Spinal cord (tissue), 10 donors: ENCODE data around the gene RBMX. TPM values are rescaled to one million over a fixed set of nuclear protein-coding genes. Genes with fewer than 3 reads are reported as not detected.
"Not testable (repeated sequence)": the region's sequence is repeated elsewhere in the genome, so short reads cannot be mapped to it uniquely, and the experiment has no call there.

Experiments used
- DNase-seq, 6 donors: peaks; one replicate each; pipeline versions ENCODE4 v3.0.0 to v3.0.0-alpha.2; 2013 to 2015; ENCODE audit warnings: low spot score in 6 of 6, low read depth in 4 of 6
- H3K27ac ChIP-seq: one replicate; pipeline ENCODE4 v1.5.1; 2013; ENCODE audit warnings: low read depth, low read length, control low read depth
- H3K27me3 ChIP-seq: one replicate; pipeline ENCODE4 v1.6.1; 2013; ENCODE audit warnings: low read length; ENCODE audit not compliant: control insufficient read depth, insufficient read depth
- H3K36me3 ChIP-seq: one replicate; pipeline ENCODE4 v1.6.1; 2013; ENCODE audit warnings: low read length; ENCODE audit not compliant: control insufficient read depth, insufficient read depth
- H3K4me1 ChIP-seq: one replicate; pipeline ENCODE4 v1.6.1; 2013; ENCODE audit warnings: low read length; ENCODE audit not compliant: control insufficient read depth, insufficient read depth
- H3K4me3 ChIP-seq: one replicate; pipeline ENCODE4 v1.5.1; 2013; ENCODE audit warnings: low read depth, low read length, control low read depth
- H3K9me3 ChIP-seq: one replicate; pipeline ENCODE4 v1.6.1; 2013; ENCODE audit warnings: low read length; ENCODE audit not compliant: control insufficient read depth, insufficient read depth
- WGBS: methylation state at CpG from one replicate; pipeline ENCODE4 v1.1.5; 2013; ENCODE audit warnings: missing lambda C conversion rate; ENCODE audit not compliant: insufficient coverage; 5-methylcytosine and 5-hydroxymethylcytosine counted together
- long read RNA-seq, 4 donors: transcript quantifications; one replicate each; lab custom pipeline, GENCODE V29; 2026
- polyA plus RNA-seq, 2 donors: library from polyadenylated mRNA; unstranded; fragments of 120-200 nt; gene quantifications; one replicate each; pipeline ENCODE4 v1.2.1, GENCODE V29; 2013; ENCODE audit not compliant: insufficient read length in 2 of 2
- total RNA-seq, 2 donors: library from RNA; depleted of rRNA in 1 of 2; stranded (reverse); fragments of 120-200 nt in 1 of 2; fragments of >200 nt in 1 of 2; gene quantifications; one replicate each; pipeline versions ENCODE4 v1.2.3 to v1.2.4, GENCODE V29; 2013 to 2014
- donor health status: healthy.

The RBMX gene
- total RNA-seq (100 to 1,000 TPM; 171 to 287 TPM), polyA plus RNA-seq (100 to 1,000 TPM; 236 to 239 TPM)
- long read RNA-seq, donor 1, transcript RBMX-201 (9 exons, 2,012 nt) = major isoform, 66 of 153 reads
- long read RNA-seq, donor 1, transcript RBMX-207 (8 exons, 2,148 nt) = minor isoform, 14 of 153 reads
- long read RNA-seq, donor 1, transcript RBMX-210 (2 exons, 563 nt) = minor isoform, 7 of 153 reads
- long read RNA-seq, donor 1, partial matches to known transcripts = 49 of 153 reads
- long read RNA-seq, donor 1, other reads (novel, unspliced or antisense) = 11 of 153 reads
- long read RNA-seq, donor 2, transcript RBMX-210 (2 exons, 563 nt) = minor isoform, 6 of 40 reads
- long read RNA-seq, donor 2, transcript RBMX-201 (9 exons, 2,012 nt) = major isoform, 22 of 40 reads
- long read RNA-seq, donor 2, partial matches to known transcripts = 10 of 40 reads
- long read RNA-seq, donor 2, other reads (novel, unspliced or antisense) = 0 of 40 reads
- long read RNA-seq, donor 3, transcript RBMX-205 (3 exons, 2,041 nt) = minor isoform, 6 of 54 reads
- long read RNA-seq, donor 3, transcript RBMX-201 (9 exons, 2,012 nt) = major isoform, 21 of 54 reads
- long read RNA-seq, donor 3, partial matches to known transcripts = 23 of 54 reads
- long read RNA-seq, donor 3, other reads (novel, unspliced or antisense) = 0 of 54 reads
- long read RNA-seq, donor 4, transcript RBMX-205 (3 exons, 2,041 nt) = minor isoform, 6 of 366 reads
- long read RNA-seq, donor 4, transcript RBMX-201 (9 exons, 2,012 nt) = major isoform, 98 of 366 reads
- long read RNA-seq, donor 4, transcript RBMX-210 (2 exons, 563 nt) = minor isoform, 17 of 366 reads
- long read RNA-seq, donor 4, transcript RBMX-207 (8 exons, 2,148 nt) = minor isoform, 22 of 366 reads
- long read RNA-seq, donor 4, partial matches to known transcripts = 205 of 366 reads
- long read RNA-seq, donor 4, other reads (novel, unspliced or antisense) = 16 of 366 reads

GRCh38 chrX:136880452-136881013 lies at the start of gene RBMX:
Gene RBMX, minus strand, starts transcription at chrX:136880725. Its CDS starts 1,298 bp downstream, at chrX:136879427.
- H3K27me3 ChIP-seq = no peaks in the 10 kb centered on the region
- no peaks in the 10 kb centered on the region for H3K4me1 ChIP-seq
- H3K27ac ChIP-seq = peak within 1 kb of the TSS; percentile 92

GRCh38 chrX:136921438-136921837 lies 40.9 kb upstream of the RBMX start:
- 90% methylated on average over 23 of the region's 25 CpGs for WGBS
- H3K27ac ChIP-seq, H3K36me3 ChIP-seq, DNase-seq, H3K4me3 ChIP-seq, H3K9me3 ChIP-seq, H3K4me1 ChIP-seq, H3K27me3 ChIP-seq: not testable (repeated sequence)

More at GRCh38 chrX:136880452-136881013, at the start of gene RBMX:
- Histone ChIP-seq H3K36me3 (peaks cover 19% of the 10 kb centered on the region), H3K9me3 (no peaks in the 10 kb centered on the region), H3K4me3 (peak within 1 kb of the TSS; percentile 91)
- 32% methylated on average over 20 of the region's 34 CpGs for WGBS
- peak; percentile 85 to 98 (median 89) for DNase-seq

GRCh38 chrX:136920001-136920400 lies 39.5 kb upstream of the RBMX start:
- Histone ChIP-seq H3K27me3 (no peaks in the 10 kb centered on the region), H3K4me1 (no peaks in the 10 kb centered on the region), H3K36me3 (no peaks in the 10 kb centered on the region), H3K9me3 (no peaks in the 10 kb centered on the region), H3K4me3 (no peak overlapping the region), H3K27ac (no peak overlapping the region)
- DNase-seq = peak in 1 of 6 donors; percentile 27

GRCh38 chrX:136916827-136917226 lies 36.3 kb upstream of the RBMX start:
- Histone ChIP-seq H3K4me1 (no peaks in the 10 kb centered on the region), H3K36me3 (no peaks in the 10 kb centered on the region), H3K27ac (no peak overlapping the region), H3K4me3 (no peak overlapping the region), H3K27me3 (no peaks in the 10 kb centered on the region), H3K9me3 (no peaks in the 10 kb centered on the region)
- no peak for DNase-seq
- WGBS = no CpG with 5 or more reads among the region's 2 CpGs

GRCh38 chrX:136911661-136912060 lies 31.1 kb upstream of the RBMX start:
- H3K27ac ChIP-seq, H3K9me3 ChIP-seq, H3K27me3 ChIP-seq, H3K36me3 ChIP-seq, DNase-seq, H3K4me3 ChIP-seq: not testable (repeated sequence)
- whole genome bisulfite sequencing = 80% methylated on average over 1 of the region's 7 CpGs
- H3K4me1 ChIP-seq = peaks cover 16% of the 10 kb centered on the region

- Histone ChIP-seq H3K27me3 (no peaks in the 10 kb centered on the region), H3K9me3 (no peaks in the 10 kb centered on the region), H3K36me3 (no peaks in the 10 kb centered on the region), H3K4me1 (peaks cover 17% of the 10 kb centered on the region), H3K4me3 (no peak overlapping the region), H3K27ac (no peak overlapping the region)
- 49% methylated on average over 2 of the region's 3 CpGs for WGBS
- no peak for DNase-seq
Measured at GRCh38 chrX:136911253-136911652, 30.7 kb upstream of the RBMX start.

- H3K4me3 ChIP-seq = peak overlapping the region; percentile 78
- no peaks in the 10 kb centered on the region for H3K27me3 ChIP-seq
- peaks cover 17% of the 10 kb centered on the region for H3K4me1 ChIP-seq
- no peaks in the 10 kb centered on the region for H3K36me3 ChIP-seq
- DNase-seq = no peak
- H3K27ac ChIP-seq = peak overlapping the region; percentile 84
- no peaks in the 10 kb centered on the region for H3K9me3 ChIP-seq
- no CpG with 5 or more reads among the region's 4 CpGs for WGBS
Measured at GRCh38 chrX:136910565-136911035, 30.1 kb upstream of the RBMX start.

- Histone ChIP-seq H3K4me3 (peak overlapping the region; percentile 78), H3K36me3 (no peaks in the 10 kb centered on the region), H3K4me1 (peaks cover 17% of the 10 kb centered on the region), H3K27me3 (no peaks in the 10 kb centered on the region), H3K27ac (peak overlapping the region; percentile 84), H3K9me3 (no peaks in the 10 kb centered on the region)
- WGBS = 29% methylated on average over 22 of the region's 26 CpGs
- DNase-seq = peak; percentile 68 to 98 (median 80)
Measured at GRCh38 chrX:136909706-136910564, 29.4 kb upstream of the RBMX start.
